GM21367 (cell line): ENCODE data around the gene CLK4.
"Not testable (repeated sequence)": the region's sequence is repeated elsewhere in the genome, so short reads cannot be mapped to it uniquely, and the experiment has no call there.

Experiments
- ATAC-seq: cut with Tn5 transposase; IDR thresholded peaks from one replicate; pipeline ENCODE4 v1.9.1; 2021; ENCODE audit not compliant: unreplicated experiment

Gene CLK4

GRCh38 chr5:178587763-178588611 lies 38.9 kb downstream of the CLK4 start:
- ATAC-seq = no peak

GRCh38 chr5:178586396-178586795 lies 40.5 kb downstream of the CLK4 start:
- ATAC-seq = no peak

GRCh38 chr5:178585421-178585820 lies 41.4 kb downstream of the CLK4 start:
- ATAC-seq = not testable (repeated sequence)

DNA sequence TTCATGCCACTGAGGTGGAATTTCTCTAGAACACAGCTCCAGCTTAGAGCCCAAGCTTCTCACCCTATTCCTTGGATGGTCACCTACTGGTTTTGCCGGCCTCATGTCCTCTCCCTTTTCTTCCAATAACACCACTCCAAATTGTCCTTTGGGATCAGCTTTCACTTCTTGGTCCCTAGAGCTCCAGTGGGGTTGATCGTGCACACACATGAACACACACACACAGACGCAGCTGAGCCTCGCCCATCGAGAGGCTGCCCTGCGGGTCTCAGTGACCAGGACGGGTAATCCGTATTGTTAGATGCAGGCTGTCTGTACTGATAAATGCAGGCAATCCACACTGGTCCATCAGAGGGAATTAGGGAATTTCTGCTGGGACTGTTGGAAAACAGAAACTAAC lies 43.6 kb downstream of the CLK4 start:
- no peak for ATAC-seq

DNA sequence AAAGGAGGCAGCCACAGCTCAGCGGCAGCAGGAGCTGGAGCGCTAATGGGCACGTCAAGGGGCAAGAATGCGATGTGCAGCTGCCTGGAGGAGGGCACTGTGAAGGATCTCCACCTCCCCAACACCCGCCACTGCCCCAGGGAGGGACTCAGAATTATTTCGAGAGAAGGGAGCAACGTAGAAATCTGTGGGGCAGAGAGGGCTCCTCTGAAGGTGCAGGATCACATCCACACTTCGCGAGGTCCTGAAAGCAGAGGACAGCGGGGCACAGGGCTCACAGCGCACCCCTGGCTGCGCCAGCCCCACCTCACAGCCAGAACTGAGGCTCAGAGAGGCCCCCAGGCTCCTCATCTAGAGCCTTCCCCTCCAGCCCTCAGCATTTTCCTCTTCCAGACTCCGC lies 44.6 kb downstream of the CLK4 start:
- no peak for ATAC-seq

DNA sequence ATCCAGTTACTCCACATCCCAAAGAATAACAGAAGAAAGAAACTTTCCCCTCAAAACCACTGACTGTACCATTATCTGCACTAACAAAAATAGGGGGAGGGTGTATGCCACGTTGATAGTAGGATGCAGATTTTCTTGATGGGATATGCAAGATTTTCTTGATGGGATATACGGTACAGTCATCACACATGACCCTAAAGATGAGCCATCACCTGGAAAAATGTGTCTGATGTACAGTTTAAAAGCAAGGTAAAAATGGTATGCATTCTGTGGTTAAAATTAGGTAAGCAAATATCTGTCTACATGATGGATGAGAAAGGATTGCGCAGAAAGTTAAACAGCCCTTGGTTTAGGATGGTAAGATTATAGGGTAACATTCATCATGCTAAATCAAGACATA lies 45.2 kb downstream of the CLK4 start:
- ATAC-seq = no peak

DNA sequence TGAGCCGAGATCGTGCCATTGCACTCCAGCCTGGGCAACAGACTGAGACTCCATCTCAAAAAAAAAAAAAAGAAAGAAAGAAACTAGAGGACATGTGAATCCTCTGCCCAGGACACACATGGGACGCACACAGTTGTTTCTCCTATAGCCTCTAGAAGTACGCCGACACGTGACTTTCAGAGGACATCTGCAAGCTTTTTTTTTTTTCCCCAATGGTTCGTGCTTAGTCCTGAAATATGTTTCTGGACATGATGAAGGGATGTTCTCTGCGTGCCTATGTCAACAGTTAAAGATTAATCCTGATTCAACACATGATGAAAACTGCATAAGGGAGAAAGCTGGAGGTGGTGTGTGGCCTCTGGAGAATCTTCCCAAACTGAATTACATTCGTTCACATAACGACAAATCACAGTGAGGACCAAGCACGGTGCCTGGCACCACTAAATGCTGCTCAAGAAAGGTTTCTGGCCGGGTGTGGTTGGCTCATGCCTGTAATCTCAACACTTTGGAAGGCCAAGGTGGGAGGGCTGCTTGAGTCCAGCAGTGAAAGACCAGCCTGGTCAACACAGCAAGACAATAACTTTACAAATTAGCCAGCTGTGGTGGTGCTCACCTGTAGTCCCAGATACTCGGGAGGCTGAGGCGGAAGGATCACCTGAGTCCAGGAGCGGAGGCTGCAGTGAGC lies 46.4 kb downstream of the CLK4 start:
- no peak for ATAC-seq

DNA sequence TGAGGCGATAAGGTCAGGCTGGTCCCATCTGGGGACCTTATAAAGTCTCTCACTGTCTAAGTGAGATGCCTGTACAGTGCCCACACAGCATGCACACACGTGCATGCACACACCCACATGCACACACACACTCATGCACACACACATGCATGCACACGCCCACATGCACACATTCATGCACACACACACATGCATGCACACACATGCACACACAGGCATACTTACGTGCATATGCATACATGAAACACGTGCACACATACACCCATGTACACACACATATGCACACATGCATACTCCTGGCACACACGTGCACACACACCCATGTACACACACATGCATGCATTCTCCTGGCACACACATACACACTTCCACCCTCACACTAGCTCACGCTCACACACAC lies 48.9 kb downstream of the CLK4 start:
- ATAC-seq = no peak

DNA sequence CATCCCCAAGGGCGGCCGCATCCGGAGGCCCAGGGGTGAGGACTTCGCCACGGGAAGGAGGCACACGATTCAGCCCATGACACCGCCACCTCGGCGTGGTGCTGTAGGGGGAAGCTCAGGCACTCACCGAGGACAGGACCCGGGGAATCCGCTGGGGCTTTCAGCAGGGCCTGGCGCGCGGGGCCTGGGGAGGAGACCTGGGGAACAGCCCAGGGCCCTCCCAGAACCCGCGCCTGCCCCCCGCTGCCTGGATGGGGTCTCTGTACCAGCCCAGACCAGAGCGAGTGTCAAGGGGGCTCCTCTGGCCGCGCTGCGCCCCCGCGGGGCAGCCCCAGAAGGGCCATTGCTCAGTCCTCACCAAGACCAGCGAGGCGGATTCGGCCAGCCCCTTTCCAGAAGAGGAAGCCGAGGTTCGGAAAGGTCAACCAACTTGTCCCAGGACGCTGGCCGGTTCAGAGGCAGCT lies 49.4 kb downstream of the CLK4 start:
- ATAC-seq = no peak

DNA sequence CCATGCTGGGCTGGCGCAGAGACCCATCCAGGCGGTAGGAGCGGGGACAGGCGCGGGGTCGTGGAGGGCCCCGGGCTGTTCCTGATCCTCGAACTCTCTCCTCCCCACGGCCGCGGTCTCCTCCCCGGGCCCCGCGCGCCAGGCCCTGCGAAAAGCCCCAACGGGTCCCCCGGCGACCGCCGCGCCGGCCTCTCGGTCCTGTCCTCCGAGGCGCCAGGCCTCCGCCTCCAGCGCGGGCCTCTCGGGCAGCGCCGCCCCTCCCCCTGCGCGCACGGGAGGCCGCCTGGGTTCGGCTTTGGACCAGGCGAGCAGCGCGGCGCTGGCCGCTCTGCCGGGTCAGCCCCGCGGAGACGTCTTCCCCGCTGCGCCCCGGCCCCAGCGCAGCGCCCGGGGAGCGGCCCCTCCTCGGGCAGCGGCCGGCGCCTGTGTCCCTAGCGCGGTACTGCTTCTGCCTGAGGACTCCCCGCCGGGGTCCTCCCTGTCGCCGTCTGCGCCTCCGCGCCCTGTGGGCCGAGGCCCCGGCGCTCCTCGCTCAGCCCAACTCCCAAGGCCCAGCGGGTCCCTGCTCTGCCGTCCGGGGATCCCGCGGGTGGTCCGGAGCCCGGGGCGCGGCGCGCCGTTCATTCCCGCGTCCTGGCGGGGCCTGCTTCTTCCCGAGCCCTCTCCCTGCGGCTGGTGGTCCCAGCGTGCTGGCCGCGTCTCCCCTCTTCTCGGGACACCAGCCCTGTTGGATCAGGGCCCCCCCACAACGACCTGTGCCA lies 50.1 kb downstream of the CLK4 start:
- ATAC-seq = no peak

GRCh38 chr5:178573216-178573615 lies 53.6 kb downstream of the CLK4 start:
- no peak for ATAC-seq

DNA sequence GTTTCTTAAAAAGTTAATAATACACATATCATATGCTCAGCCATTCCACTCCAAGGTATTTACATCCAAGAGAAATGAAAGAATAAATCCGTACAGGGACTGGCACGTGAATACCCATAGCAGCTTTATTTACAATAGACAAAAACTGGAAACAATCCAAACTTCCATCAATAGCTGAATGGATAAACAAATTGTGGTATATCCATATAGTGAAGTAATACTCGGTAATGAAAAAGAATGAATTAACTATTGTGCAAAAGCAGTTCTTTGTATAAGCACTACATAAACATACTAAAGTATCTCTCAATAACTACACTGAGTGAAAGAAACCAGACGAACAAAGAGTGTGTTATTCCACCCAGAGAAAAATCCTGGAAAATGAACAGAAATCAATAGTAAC lies 54.2 kb downstream of the CLK4 start:
- ATAC-seq = no peak

DNA sequence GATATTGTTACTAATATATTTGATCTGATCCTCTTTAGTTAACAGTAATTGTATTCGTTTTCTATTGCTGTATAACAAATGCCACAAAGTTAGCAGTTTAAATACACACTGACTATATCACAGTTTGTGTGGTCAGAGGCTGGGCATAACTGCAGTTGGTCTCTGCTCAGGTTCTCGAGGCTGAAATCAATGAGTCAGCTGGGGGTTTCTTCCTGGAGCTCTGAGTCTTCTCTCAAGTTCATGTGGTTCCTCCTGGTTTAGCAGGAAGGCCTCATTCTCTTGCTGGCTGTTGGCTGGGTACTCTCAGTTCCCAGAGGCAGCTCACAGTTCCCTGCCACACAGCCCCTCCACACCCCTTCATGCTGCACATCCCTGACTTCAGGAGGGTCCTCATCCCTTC lies 57.4 kb downstream of the CLK4 start:
- no peak for ATAC-seq

DNA sequence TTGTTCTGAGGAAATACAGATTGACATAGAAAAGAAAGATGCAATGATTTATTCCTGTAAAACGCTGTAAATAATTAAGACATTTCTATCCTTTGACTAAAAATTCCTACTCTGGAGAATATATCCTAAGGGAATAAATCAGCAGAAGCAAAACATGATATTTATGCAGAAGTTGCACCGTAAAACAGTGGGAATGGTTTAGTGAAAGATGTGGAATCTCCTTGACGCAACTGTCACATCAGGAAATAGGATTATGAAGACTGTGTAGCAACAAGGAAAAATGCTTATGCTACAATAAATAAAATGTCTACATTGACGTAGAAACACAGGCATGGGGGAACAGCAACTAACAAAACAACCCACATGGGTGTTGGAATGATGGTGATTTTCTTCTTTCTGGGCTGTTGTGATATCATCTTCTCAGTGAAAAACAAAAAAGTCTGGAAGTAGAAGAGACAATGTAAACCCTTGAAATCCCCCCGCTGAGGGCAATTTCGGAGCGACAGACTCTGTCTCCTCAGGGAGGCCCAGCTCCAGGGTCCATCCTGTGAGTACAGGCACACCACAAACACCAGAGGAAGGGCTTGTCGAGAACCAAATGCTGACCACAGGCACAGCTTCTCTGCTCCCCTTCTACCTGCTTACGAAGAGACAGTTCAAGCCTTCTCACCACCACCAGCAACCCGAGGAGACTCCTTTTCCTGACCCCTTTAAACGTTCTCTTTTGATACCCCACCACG lies 61.9 kb downstream of the CLK4 start:
- ATAC-seq = no peak

DNA sequence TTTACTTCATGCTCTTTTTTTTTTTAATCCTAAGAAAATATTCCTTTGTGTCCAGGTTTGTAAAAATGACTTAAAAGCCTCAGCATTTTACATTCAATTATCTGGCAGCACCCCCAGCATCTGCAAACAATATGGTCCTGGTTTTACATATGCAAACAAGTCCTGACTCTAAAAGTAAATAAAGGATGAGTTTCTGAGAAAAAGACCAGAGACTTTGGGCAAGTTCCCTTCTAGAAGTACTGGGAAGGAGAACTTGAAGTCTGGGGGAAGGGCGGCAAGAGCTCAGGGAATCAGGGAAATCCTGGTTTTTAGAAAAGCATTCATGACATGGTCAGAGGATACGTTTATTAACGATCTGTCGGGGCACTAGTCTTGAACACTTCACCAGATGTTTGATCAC lies 62.5 kb downstream of the CLK4 start:
- no peak for ATAC-seq

GRCh38 chr5:178563621-178564020 lies 63.2 kb downstream of the CLK4 start:
- ATAC-seq = no peak

DNA sequence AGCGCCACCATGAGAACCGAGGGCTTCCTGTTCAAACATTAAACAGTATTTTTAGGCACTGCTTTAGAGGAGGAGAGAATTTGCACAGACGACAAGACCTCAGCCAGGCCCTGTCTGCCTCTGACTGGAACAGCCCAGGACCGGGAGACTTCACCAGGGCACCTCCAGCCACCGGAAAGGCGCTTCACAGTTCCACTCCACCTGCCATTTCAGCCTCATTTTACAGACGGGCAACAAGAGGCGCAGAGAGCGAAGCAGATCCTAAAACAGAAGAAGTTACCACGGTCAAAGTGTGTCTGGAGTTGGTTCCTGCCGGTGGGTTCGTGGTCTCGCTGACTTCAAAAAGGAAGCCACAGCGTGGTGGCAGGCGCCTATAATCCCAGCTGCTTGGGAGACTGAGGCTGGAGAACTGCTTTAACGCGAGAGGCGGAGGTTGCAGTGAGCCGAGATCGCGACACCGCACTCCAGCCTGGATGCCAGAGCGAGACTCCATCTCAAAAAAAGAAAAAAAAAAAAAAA lies 65.0 kb downstream of the CLK4 start:
- ATAC-seq = no peak

DNA sequence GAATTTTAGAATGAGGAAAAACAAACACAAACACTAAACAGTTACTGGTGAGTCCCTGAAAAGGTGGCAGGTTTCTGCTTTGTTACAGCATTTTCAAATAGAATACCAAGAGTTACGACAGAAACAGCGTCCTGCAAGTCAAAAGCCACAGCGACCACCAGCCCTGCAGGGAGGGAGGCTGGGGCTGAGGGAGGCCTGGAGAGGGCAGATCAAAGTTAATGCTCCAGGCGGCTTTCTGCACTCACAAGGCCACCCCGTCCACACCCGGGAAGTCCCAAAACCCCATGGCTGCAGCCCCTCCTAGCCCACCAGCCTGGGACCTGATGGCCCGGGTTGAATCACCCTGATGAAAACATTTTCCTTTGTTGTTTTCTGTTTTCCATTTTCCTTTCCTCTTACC lies 65.9 kb downstream of the CLK4 start:
- ATAC-seq = no peak

- ATAC-seq = no peak
Observed at GRCh38 chr5:178557416-178557815, 69.4 kb downstream of the CLK4 start.

DNA sequence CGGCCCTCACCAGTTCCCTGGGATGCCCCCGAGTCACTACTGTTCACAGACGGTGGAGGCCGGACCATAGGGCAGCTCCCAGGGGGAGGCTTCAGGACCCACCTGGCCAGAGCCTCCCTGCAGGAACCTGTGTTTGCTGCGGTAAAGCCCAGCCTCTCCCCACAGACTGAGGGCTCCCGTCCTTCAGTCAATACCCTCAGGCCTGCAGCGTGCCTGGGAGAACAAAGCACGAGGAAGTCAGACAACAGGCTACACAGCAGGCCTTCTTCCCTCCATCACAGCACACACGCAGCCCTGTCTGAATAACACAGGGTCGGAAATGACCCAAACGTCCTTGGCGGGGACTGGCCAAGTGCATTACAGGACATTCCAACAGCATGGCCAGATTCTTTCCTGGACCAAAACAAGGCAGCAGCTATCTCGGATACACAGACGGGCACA lies 71.1 kb downstream of the CLK4 start:
- ATAC-seq = no peak

DNA sequence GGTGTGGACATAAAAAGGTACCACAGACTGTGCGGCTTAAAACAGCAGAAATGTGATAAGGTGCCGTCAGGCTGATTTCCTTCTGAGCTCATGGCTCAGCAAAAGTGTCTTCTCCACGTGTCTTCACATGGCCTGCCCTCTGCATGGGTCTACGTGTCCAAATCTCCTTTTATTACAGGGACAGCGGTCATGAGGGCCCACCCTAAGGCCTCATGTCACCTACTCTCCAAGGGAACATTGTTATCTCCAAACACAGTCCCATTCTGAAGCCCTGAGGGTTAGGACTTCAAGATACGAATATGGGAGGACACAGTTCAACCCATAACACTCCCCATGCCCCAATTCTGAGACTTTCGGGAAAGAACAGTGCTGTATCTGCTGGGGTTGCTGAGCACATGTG lies 71.8 kb downstream of the CLK4 start:
- ATAC-seq = no peak
